Measurements from ENCODE around the gene CDK6. TPM values are rescaled to one million over a fixed set of nuclear protein-coding genes. Genes with fewer than 3 reads are reported as not detected.

Gene CDK6
- total and polyA plus RNA-seq, 9 of the 15 experiments (the other 6 are each of a cell fraction or from before 2014, with no cell fraction given), result 7.6 to 109 (median 44.4) TPM

DNA sequence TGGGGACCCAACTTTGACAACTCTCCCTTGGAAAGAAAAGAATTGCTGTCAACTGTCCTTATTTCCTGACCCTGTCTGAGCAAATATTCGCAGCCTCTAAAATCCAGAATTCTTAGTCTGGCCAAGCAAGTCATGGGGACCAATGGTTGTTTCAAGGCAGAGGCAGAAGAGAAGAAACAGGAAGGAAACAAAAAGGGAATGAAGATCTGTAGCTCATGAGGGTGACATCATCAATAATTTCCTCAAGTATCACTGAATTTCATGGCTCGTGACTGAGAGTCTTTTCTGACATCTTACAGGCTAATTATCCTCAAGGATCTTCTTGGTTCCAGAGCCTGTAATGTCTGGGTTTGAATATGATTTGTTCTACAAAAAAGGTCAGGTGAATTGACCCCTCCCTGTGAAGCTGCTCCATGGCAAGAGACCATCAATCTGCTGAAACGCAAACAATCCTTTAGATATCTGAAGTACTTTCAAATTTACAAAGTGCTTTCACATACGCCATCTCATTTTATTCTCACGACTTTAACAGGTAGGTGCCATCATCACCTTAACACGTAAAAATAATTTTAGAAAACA is 5.8 kb downstream of the CDK6 start:
- Histone ChIP-seq H2AFZ (ENCODE audit: low read depth, low read length) (no peak overlapping the region), H3K4me1 (replicated peaks in 1 of 2; ENCODE audit: control insufficient read depth in 2 of 2, insufficient read depth in 2 of 2, low read length in 2 of 2) (peaks cover 4 to 30% of the 10 kb centered on the region in 2 experiments; a peak in 3 of 5 replicates), H3K27me3 (ENCODE audit: control insufficient read depth in 2 of 2, insufficient read depth in 2 of 2, low read length in 2 of 2) (no peaks in the 10 kb centered on the region), H3K36me3 (ENCODE audit: control insufficient read depth, insufficient read depth, low read length) (peaks cover 71% of the 10 kb centered on the region), H3K4me2 (ENCODE audit: insufficient read depth, low read length) (no peak overlapping the region), H4K20me1 (replicated peaks; ENCODE audit: control insufficient read depth, insufficient read depth, low read length) (peaks cover 9% of the 10 kb centered on the region; the same call in 1 of the 2 replicates), H3K9me1 (ENCODE audit: control insufficient read depth, insufficient read depth, low read length) (no peaks in the 10 kb centered on the region), H3K9me3 (replicated peaks; ENCODE audit: control insufficient read depth, insufficient read depth, low read depth, low read length) (peaks cover 4% of the 10 kb centered on the region; the same call in 1 of the 2 replicates), H3K9ac (ENCODE audit: insufficient read depth in 1 of 2, low read depth in 2 of 2, low read length in 2 of 2) (no peak overlapping the region), H3K79me2 (ENCODE audit: control insufficient read depth, insufficient read depth, low read length) (peaks cover 100% of the 10 kb centered on the region), H3K27ac (ENCODE audit: extremely low read depth, low read depth, low read length) (no peak overlapping the region), H3K4me3 (no peak overlapping the region)
- FAIRE-seq (no peak), ATAC-seq (no peak), DNase-seq (ENCODE audit: extremely low read depth in 1 of 4, low spot score in 3 of 4) (no peak)
- CTCF ChIA-PET (ENCODE audit: low intra/inter-chr PET ratio), result no interaction called here
- WGBS (ENCODE audit: insufficient coverage, low coverage, missing lambda C conversion rate), result 81% methylated on average over 6 of the region's 6 CpGs
- TF ChIP-seq ZFP36 (IDR thresholded peaks at IDR 0.05; ENCODE audit: low read depth, low read length, partially characterized antibody), result no peak
- TF ChIP-seq, protein P1, sequence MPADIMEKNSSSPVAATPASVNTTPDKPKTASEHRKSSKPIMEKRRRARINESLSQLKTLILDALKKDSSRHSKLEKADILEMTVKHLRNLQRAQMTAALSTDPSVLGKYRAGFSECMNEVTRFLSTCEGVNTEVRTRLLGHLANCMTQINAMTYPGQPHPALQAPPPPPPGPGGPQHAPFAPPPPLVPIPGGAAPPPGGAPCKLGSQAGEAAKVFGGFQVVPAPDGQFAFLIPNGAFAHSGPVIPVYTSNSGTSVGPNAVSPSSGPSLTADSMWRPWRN (IDR thresholded peaks at IDR 0.05; ENCODE audit: low read depth), result no peak
- TF ChIP-seq, protein P2, sequence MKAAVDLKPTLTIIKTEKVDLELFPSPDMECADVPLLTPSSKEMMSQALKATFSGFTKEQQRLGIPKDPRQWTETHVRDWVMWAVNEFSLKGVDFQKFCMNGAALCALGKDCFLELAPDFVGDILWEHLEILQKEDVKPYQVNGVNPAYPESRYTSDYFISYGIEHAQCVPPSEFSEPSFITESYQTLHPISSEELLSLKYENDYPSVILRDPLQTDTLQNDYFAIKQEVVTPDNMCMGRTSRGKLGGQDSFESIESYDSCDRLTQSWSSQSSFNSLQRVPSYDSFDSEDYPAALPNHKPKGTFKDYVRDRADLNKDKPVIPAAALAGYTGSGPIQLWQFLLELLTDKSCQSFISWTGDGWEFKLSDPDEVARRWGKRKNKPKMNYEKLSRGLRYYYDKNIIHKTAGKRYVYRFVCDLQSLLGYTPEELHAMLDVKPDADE (conservative IDR thresholded peaks at IDR 0.05; ENCODE audit: control insufficient read depth, low read depth, low read length), result no peak
- TF ChIP-seq, protein P3, sequence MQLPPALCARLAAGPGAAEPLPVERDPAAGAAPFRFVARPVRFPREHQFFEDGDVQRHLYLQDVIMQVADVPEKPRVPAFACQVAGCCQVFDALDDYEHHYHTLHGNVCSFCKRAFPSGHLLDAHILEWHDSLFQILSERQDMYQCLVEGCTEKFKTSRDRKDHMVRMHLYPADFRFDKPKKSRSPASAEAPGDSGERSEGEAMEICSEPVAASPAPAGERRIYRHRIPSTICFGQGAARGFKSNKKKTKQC (CRISPR knock-in tag; IDR thresholded peaks at IDR 0.05), result no peak
- TF ChIP-seq, protein P4, sequence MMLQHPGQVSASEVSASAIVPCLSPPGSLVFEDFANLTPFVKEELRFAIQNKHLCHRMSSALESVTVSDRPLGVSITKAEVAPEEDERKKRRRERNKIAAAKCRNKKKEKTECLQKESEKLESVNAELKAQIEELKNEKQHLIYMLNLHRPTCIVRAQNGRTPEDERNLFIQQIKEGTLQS (IDR thresholded peaks at IDR 0.05), result peak; percentile 87
- TF ChIP-seq, protein P4 (CRISPR knock-in tag; conservative IDR thresholded peaks at IDR 0.05), result no peak
- TF ChIP-seq JUND (IDR thresholded peaks at IDR 0.05; ENCODE audit: borderline replicate concordance, low read depth, low read length), result peak; percentile 17; the same call in 1 of the 2 replicates
- peak; percentile 44; the same call in 1 of the 3 replicates for TF ChIP-seq JUND (tag; IDR thresholded peaks at IDR 0.05; ENCODE audit: borderline replicate concordance, low read depth, low read length)
- TF ChIP-seq ZNF133 (CRISPR knock-in tag; IDR thresholded peaks at IDR 0.05), result no peak
- TF ChIP-seq, protein P5, sequence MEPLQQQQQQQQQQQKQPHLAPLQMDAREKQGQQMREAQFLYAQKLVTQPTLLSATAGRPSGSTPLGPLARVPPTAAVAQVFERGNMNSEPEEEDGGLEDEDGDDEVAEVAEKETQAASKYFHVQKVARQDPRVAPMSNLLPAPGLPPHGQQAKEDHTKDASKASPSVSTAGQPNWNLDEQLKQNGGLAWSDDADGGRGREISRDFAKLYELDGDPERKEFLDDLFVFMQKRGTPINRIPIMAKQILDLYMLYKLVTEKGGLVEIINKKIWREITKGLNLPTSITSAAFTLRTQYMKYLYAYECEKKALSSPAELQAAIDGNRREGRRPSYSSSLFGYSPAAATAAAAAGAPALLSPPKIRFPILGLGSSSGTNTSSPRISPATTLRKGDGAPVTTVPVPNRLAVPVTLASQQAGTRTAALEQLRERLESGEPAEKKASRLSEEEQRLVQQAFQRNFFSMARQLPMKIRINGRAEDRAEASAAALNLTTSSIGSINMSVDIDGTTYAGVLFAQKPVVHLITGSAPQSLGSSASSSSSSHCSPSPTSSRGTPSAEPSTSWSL (CRISPR knock-in tag; IDR thresholded peaks at IDR 0.05; ENCODE audit: borderline replicate concordance), result no peak
- no peak for TF ChIP-seq POLR2B (IDR thresholded peaks at IDR 0.05; ENCODE audit: low read depth, partially characterized antibody)
- no peak for TF ChIP-seq SIX5 (IDR thresholded peaks at IDR 0.05; ENCODE audit: borderline replicate concordance in 1 of 2, insufficient read depth in 1 of 2, low read depth in 1 of 2, low read length in 2 of 2)
- 0 out of 2 replicates have a peak, but pooled peaks have one; percentile 56 for TF ChIP-seq ATF7 (IDR thresholded peaks at IDR 0.05)
- TF ChIP-seq ZNF586 (CRISPR knock-in tag; conservative IDR thresholded peaks at IDR 0.05), result no peak
- POLR2A ChIA-PET, result interaction anchor here (0.9 to 1.4 kb wide), 3 partner anchors 10 to 20 kb away, joined by 3 to 5 read pairs (median 3); no protein-coding TSS in a partner anchor
- intact Hi-C loops (cut with micrococcal nuclease), result no loop called here
- in situ Hi-C loops (cut with MboI), result no loop called here
- no TSS peak for BruUV-seq (replicated peaks)

Data from K562 (cell line).